ENCODE results near the gene DUOXA2.

Gene DUOXA2

DNA sequence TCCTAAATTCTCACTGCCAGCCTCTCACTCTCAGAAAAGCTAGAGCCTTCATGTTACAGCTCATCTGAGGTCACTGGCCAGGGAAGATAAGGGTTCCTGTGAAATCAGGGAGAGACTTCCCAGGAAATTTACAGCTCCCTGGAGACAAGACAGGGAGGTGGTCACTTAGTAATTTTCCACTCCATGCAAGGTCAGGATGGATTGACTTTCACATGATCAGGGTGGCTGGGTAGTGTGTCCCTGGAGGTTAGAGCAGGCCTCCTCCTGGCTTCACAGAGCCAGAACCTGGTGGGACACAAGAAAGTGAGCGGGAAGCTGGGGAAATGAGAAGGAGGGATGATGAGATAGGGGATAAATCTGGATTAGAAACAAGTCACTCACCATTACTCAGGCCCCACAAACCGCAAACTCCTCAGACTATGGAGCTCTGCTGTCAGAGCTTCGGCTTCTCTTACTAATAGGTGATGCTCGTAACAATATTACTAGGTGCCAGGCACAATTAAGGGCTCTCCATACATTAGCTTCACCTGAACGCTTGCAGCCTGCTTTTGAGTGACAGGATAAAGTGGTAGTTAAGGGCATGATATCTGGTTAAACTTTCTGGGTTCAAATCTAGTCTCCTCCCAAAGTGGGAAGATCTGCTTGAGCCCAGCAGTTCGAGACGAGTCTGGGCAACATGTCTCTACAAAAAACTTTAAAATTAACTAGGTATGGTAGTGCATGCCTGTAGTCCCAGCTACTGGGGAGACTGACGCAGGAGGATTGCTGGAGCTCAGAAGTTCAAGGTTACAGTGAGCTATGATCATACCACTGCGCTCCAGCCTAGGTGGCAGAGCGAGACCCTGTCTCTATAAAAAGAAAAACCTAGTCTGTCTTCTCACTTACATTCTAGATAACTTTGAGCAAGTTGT is 25.1 kb upstream of the DUOXA2 start:
- no peaks in the 10 kb centered on the region for H3K79me2 ChIP-seq (ENCODE audit: insufficient read depth, low read depth)
- H3K36me3 ChIP-seq (ENCODE audit: insufficient read depth), result no peaks in the 10 kb centered on the region
- H3K27ac ChIP-seq, result no peak overlapping the region
- H3K27me3 ChIP-seq (ENCODE audit: insufficient read depth, low read depth), result no peaks in the 10 kb centered on the region
- H3K4me1 ChIP-seq (ENCODE audit: low read depth, poor library complexity, severe bottlenecking), result no peaks in the 10 kb centered on the region
- TF ChIP-seq, protein P1, sequence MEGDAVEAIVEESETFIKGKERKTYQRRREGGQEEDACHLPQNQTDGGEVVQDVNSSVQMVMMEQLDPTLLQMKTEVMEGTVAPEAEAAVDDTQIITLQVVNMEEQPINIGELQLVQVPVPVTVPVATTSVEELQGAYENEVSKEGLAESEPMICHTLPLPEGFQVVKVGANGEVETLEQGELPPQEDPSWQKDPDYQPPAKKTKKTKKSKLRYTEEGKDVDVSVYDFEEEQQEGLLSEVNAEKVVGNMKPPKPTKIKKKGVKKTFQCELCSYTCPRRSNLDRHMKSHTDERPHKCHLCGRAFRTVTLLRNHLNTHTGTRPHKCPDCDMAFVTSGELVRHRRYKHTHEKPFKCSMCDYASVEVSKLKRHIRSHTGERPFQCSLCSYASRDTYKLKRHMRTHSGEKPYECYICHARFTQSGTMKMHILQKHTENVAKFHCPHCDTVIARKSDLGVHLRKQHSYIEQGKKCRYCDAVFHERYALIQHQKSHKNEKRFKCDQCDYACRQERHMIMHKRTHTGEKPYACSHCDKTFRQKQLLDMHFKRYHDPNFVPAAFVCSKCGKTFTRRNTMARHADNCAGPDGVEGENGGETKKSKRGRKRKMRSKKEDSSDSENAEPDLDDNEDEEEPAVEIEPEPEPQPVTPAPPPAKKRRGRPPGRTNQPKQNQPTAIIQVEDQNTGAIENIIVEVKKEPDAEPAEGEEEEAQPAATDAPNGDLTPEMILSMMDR (conservative IDR thresholded peaks at IDR 0.05; ENCODE audit: low read depth, low read length), result no peak
- H4K20me1 ChIP-seq (ENCODE audit: insufficient read depth), result no peaks in the 10 kb centered on the region
- H3K4me2 ChIP-seq, result no peak overlapping the region
- no peak overlapping the region for H2AFZ ChIP-seq (ENCODE audit: low read depth)
- H3K4me3 ChIP-seq (IDR thresholded peaks at IDR 0.05; ENCODE audit: insufficient read depth, low read depth, low read length), result no peak overlapping the region
- no peak overlapping the region for H3K9ac ChIP-seq

DNA sequence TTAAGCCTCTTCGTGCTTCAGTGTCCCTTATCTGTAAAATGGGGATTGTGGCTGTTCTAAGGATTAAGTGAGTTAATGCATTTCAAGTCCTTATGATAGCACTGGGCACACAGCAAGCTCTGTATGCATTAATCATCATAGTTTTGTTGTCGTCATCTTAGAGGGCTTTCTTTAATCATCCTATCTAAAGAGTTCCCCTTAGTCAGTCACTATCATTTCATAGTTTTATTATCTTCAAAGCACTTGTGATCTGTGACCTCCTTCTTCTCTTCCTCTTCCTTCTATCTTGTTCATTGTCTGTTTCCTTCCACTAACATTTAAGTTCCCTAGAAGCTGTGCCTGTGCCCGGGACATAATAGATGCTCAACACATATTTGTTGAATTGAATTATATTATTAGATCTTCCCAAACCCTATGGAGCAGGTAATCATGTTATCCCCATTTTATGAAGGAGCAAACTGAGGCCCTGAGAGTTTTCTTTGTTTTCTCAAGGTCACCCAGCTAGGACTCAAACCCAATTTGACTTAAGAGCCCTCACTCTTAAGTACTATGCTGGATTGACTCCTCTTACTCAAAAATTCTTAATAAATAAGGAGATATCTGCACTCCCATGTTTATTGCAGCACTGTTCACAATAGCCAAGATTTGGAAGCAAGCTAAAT is 24.3 kb upstream of the DUOXA2 start:
- Histone ChIP-seq H3K79me2 (ENCODE audit: insufficient read depth, low read depth) (no peaks in the 10 kb centered on the region), H2AFZ (ENCODE audit: low read depth) (no peak overlapping the region), H3K9ac (no peak overlapping the region), H3K27ac (no peak overlapping the region), H4K20me1 (ENCODE audit: insufficient read depth) (no peaks in the 10 kb centered on the region), H3K27me3 (ENCODE audit: insufficient read depth, low read depth) (no peaks in the 10 kb centered on the region), H3K4me3 (IDR thresholded peaks at IDR 0.05; ENCODE audit: insufficient read depth, low read depth, low read length) (no peak overlapping the region), H3K4me2 (no peak overlapping the region), H3K36me3 (ENCODE audit: insufficient read depth) (no peaks in the 10 kb centered on the region), H3K4me1 (ENCODE audit: low read depth, poor library complexity, severe bottlenecking) (no peaks in the 10 kb centered on the region)
- TF ChIP-seq, protein P1 (conservative IDR thresholded peaks at IDR 0.05; ENCODE audit: low read depth, low read length), result no peak

DNA sequence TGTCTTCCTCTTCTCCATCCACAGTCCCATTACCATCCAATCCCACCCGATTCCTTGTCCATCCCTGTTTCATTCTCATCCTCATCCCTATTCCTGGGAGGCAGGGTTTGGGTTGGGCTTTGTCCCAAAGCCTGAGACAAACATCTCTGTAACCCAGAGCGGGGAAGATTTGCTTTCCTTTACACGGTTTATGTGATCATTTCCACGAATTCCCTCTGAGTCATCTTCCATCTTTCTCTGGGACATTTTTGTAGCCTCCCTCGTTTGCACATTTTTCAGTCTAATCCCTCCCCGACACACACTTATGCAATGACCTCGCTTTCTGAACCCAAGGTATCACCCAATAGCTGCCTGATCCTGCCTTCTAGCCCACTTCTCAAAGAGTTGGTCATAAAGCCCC is 23.0 kb upstream of the DUOXA2 start:
- TF ChIP-seq, protein P1 (conservative IDR thresholded peaks at IDR 0.05; ENCODE audit: low read depth, low read length), result no peak
- H3K4me2 ChIP-seq, result no peak overlapping the region
- no peaks in the 10 kb centered on the region for H3K27me3 ChIP-seq (ENCODE audit: insufficient read depth, low read depth)
- H3K27ac ChIP-seq, result no peak overlapping the region
- no peaks in the 10 kb centered on the region for H3K4me1 ChIP-seq (ENCODE audit: low read depth, poor library complexity, severe bottlenecking)
- no peaks in the 10 kb centered on the region for H3K36me3 ChIP-seq (ENCODE audit: insufficient read depth)
- no peaks in the 10 kb centered on the region for H4K20me1 ChIP-seq (ENCODE audit: insufficient read depth)
- H2AFZ ChIP-seq (ENCODE audit: low read depth), result no peak overlapping the region
- no peaks in the 10 kb centered on the region for H3K79me2 ChIP-seq (ENCODE audit: insufficient read depth, low read depth)
- no peak overlapping the region for H3K4me3 ChIP-seq (IDR thresholded peaks at IDR 0.05; ENCODE audit: insufficient read depth, low read depth, low read length)
- no peak overlapping the region for H3K9ac ChIP-seq

DNA sequence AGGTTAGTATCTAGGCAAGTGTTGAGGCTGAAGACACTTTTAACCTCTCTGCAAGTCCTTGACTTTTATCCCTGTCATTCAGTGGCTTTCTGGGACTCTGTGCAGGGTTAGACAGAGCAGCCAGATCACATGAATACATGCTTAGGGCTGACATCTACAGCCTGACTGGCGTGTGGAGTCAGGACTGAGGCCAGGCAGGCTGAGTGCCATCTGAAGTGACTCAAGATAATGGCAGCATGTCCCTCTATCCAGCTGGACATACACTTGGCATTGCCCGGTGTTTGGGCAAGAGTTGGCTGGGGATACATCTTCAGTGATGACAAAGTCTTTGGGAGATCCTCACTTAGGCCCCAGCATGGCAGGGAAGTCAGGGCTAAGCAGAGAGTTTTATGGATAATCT is 22.6 kb upstream of the DUOXA2 start:
- Histone ChIP-seq H2AFZ (ENCODE audit: low read depth) (no peak overlapping the region), H3K36me3 (ENCODE audit: insufficient read depth) (no peaks in the 10 kb centered on the region), H3K4me1 (ENCODE audit: low read depth, poor library complexity, severe bottlenecking) (no peaks in the 10 kb centered on the region), H4K20me1 (ENCODE audit: insufficient read depth) (no peaks in the 10 kb centered on the region), H3K27me3 (ENCODE audit: insufficient read depth, low read depth) (no peaks in the 10 kb centered on the region), H3K27ac (no peak overlapping the region), H3K4me3 (IDR thresholded peaks at IDR 0.05; ENCODE audit: insufficient read depth, low read depth, low read length) (no peak overlapping the region), H3K9ac (no peak overlapping the region), H3K79me2 (ENCODE audit: insufficient read depth, low read depth) (no peaks in the 10 kb centered on the region), H3K4me2 (no peak overlapping the region)
- TF ChIP-seq, protein P1 (conservative IDR thresholded peaks at IDR 0.05; ENCODE audit: low read depth, low read length), result no peak
